ENCODE measurements around the gene TASP1.
"Not testable (repeated sequence)": the region's sequence is repeated elsewhere in the genome, so short reads cannot be mapped to it uniquely, and the experiment has no call there.

The TASP1 gene

GRCh38 chr20:13658060-13658459, 19.3 kb upstream of the TASP1 start:
- H3K14ac ChIP-seq (ENCODE audit: low read length); H3K18ac ChIP-seq (ENCODE audit: low read length); H3K27me3 ChIP-seq (ENCODE audit: insufficient read depth, low read length); H3K27ac ChIP-seq (ENCODE audit: low read depth, low read length); H3K4me2 ChIP-seq (ENCODE audit: low read length); H2BK5ac ChIP-seq (ENCODE audit: low read depth, low read length, poor library complexity); H3K4me1 ChIP-seq (ENCODE audit: control insufficient read depth in 1 of 2, insufficient read depth in 2 of 2, low read length in 2 of 2); H3K4me3 ChIP-seq (ENCODE audit: low read depth, low read length); H4K8ac ChIP-seq (ENCODE audit: low read depth, low read length); H3K4ac ChIP-seq (ENCODE audit: low read depth, low read length); H3K79me1 ChIP-seq (ENCODE audit: low read length); DNase-seq; H2BK12ac ChIP-seq (ENCODE audit: low read length); H4K12ac ChIP-seq (ENCODE audit: low read depth, low read length); H3K36me3 ChIP-seq (ENCODE audit: control insufficient read depth in 1 of 2, insufficient read depth in 2 of 2, low read length in 2 of 2); H3K79me2 ChIP-seq (ENCODE audit: control insufficient read depth, insufficient read depth, low read length, poor library complexity); H2BK120ac ChIP-seq (ENCODE audit: insufficient read depth, low read length, poor library complexity); H3K9ac ChIP-seq (ENCODE audit: low read length); H3K23ac ChIP-seq (ENCODE audit: low read length); H2AK5ac ChIP-seq (ENCODE audit: low read length); H3K9me3 ChIP-seq (ENCODE audit: insufficient read depth, low read depth, low read length); H4K91ac ChIP-seq (ENCODE audit: low read depth, low read length); H2AFZ ChIP-seq (ENCODE audit: insufficient read depth, low read length, poor library complexity): not testable (repeated sequence)
- no CpG with 5 or more reads among the region's 5 CpGs for WGBS (ENCODE audit: extremely low coverage, insufficient coverage, insufficient read length)

GRCh38 chr20:13656721-13657368, 18.1 kb upstream of the TASP1 start:
- Histone ChIP-seq H3K9me3 (ENCODE audit: insufficient read depth, low read depth, low read length) (no peaks in the 10 kb centered on the region), H3K4me1 (ENCODE audit: control insufficient read depth in 1 of 2, insufficient read depth in 2 of 2, low read length in 2 of 2) (no peaks in the 10 kb centered on the region), H4K12ac (ENCODE audit: low read depth, low read length) (no peak overlapping the region), H2BK5ac (ENCODE audit: low read depth, low read length, poor library complexity) (no peak overlapping the region), H3K4me2 (ENCODE audit: low read length) (no peak overlapping the region), H4K91ac (ENCODE audit: low read depth, low read length) (no peak overlapping the region), H3K9ac (ENCODE audit: low read length) (no peak overlapping the region), H4K8ac (ENCODE audit: low read depth, low read length) (no peak overlapping the region), H3K14ac (ENCODE audit: low read length) (no peak overlapping the region), H3K27ac (ENCODE audit: low read depth, low read length) (no peak overlapping the region), H3K79me2 (ENCODE audit: control insufficient read depth, insufficient read depth, low read length, poor library complexity) (no peaks in the 10 kb centered on the region), H3K4ac (ENCODE audit: low read depth, low read length) (no peak overlapping the region), H3K79me1 (ENCODE audit: low read length) (no peaks in the 10 kb centered on the region), H2BK120ac (ENCODE audit: insufficient read depth, low read length, poor library complexity) (no peak overlapping the region), H2AFZ (ENCODE audit: insufficient read depth, low read length, poor library complexity) (no peak overlapping the region), H3K27me3 (ENCODE audit: insufficient read depth, low read length) (no peaks in the 10 kb centered on the region), H3K23ac (ENCODE audit: low read length) (no peak overlapping the region), H2AK5ac (ENCODE audit: low read length) (no peak overlapping the region), H2BK12ac (ENCODE audit: low read length) (no peak overlapping the region), H3K36me3 (ENCODE audit: control insufficient read depth in 1 of 2, insufficient read depth in 2 of 2, low read length in 2 of 2) (no peaks in the 10 kb centered on the region), H3K4me3 (ENCODE audit: low read depth, low read length) (no peak overlapping the region), H3K18ac (ENCODE audit: low read length) (no peak overlapping the region)
- WGBS (ENCODE audit: extremely low coverage, insufficient coverage, insufficient read length), result no CpG with 5 or more reads among the region's 4 CpGs
- no peak for DNase-seq

GRCh38 chr20:13654463-13655023, 15.8 kb upstream of the TASP1 start:
- Histone ChIP-seq H3K27me3 (ENCODE audit: insufficient read depth, low read length) (no peaks in the 10 kb centered on the region), H2BK12ac (ENCODE audit: low read length) (no peak overlapping the region), H3K9me3 (ENCODE audit: insufficient read depth, low read depth, low read length) (no peaks in the 10 kb centered on the region), H3K36me3 (ENCODE audit: control insufficient read depth in 1 of 2, insufficient read depth in 2 of 2, low read length in 2 of 2) (no peaks in the 10 kb centered on the region), H2AK5ac (ENCODE audit: low read length) (no peak overlapping the region), H3K27ac (ENCODE audit: low read depth, low read length) (no peak overlapping the region), H3K4ac (ENCODE audit: low read depth, low read length) (no peak overlapping the region), H3K9ac (ENCODE audit: low read length) (no peak overlapping the region), H3K79me2 (ENCODE audit: control insufficient read depth, insufficient read depth, low read length, poor library complexity) (no peaks in the 10 kb centered on the region), H2BK120ac (ENCODE audit: insufficient read depth, low read length, poor library complexity) (no peak overlapping the region), H3K4me2 (ENCODE audit: low read length) (no peak overlapping the region), H4K8ac (ENCODE audit: low read depth, low read length) (no peak overlapping the region), H3K4me1 (ENCODE audit: control insufficient read depth in 1 of 2, insufficient read depth in 2 of 2, low read length in 2 of 2) (no peaks in the 10 kb centered on the region), H3K14ac (ENCODE audit: low read length) (no peak overlapping the region), H2AFZ (ENCODE audit: insufficient read depth, low read length, poor library complexity) (no peak overlapping the region), H2BK5ac (ENCODE audit: low read depth, low read length, poor library complexity) (no peak overlapping the region), H4K91ac (ENCODE audit: low read depth, low read length) (no peak overlapping the region), H3K4me3 (ENCODE audit: low read depth, low read length) (no peak overlapping the region), H3K79me1 (ENCODE audit: low read length) (no peaks in the 10 kb centered on the region), H4K12ac (ENCODE audit: low read depth, low read length) (no peak overlapping the region), H3K18ac (ENCODE audit: low read length) (no peak overlapping the region), H3K23ac (ENCODE audit: low read length) (no peak overlapping the region)
- DNase-seq, result no peak
- WGBS (ENCODE audit: extremely low coverage, insufficient coverage, insufficient read length), result no CpG with 5 or more reads among the region's 2 CpGs

- Histone ChIP-seq H3K27me3 (ENCODE audit: insufficient read depth, low read length) (no peaks in the 10 kb centered on the region), H3K27ac (ENCODE audit: low read depth, low read length) (no peak overlapping the region), H4K8ac (ENCODE audit: low read depth, low read length) (no peak overlapping the region), H3K79me1 (ENCODE audit: low read length) (no peaks in the 10 kb centered on the region), H2BK5ac (ENCODE audit: low read depth, low read length, poor library complexity) (no peak overlapping the region), H4K91ac (ENCODE audit: low read depth, low read length) (no peak overlapping the region), H3K4me1 (ENCODE audit: control insufficient read depth in 1 of 2, insufficient read depth in 2 of 2, low read length in 2 of 2) (no peaks in the 10 kb centered on the region), H3K36me3 (ENCODE audit: control insufficient read depth in 1 of 2, insufficient read depth in 2 of 2, low read length in 2 of 2) (no peaks in the 10 kb centered on the region), H3K9me3 (ENCODE audit: insufficient read depth, low read depth, low read length) (no peaks in the 10 kb centered on the region), H3K14ac (ENCODE audit: low read length) (no peak overlapping the region), H3K4me3 (ENCODE audit: low read depth, low read length) (no peak overlapping the region), H2BK120ac (ENCODE audit: insufficient read depth, low read length, poor library complexity) (no peak overlapping the region), H3K4ac (ENCODE audit: low read depth, low read length) (no peak overlapping the region), H2BK12ac (ENCODE audit: low read length) (no peak overlapping the region), H3K4me2 (ENCODE audit: low read length) (no peak overlapping the region), H2AK5ac (ENCODE audit: low read length) (no peak overlapping the region), H4K12ac (ENCODE audit: low read depth, low read length) (no peak overlapping the region), H3K18ac (ENCODE audit: low read length) (no peak overlapping the region), H3K9ac (ENCODE audit: low read length) (peak overlapping the region; percentile 10), H3K79me2 (ENCODE audit: control insufficient read depth, insufficient read depth, low read length, poor library complexity) (no peaks in the 10 kb centered on the region), H3K23ac (ENCODE audit: low read length) (no peak overlapping the region), H2AFZ (ENCODE audit: insufficient read depth, low read length, poor library complexity) (no peak overlapping the region)
- no peak for DNase-seq
- no CpG with 5 or more reads among the region's 2 CpGs for WGBS (ENCODE audit: extremely low coverage, insufficient coverage, insufficient read length)
Observed at GRCh38 chr20:13650474-13650873, 11.7 kb upstream of the TASP1 start.
